Panc1 (cell line): Measurements from ENCODE around the gene RILP.

Experiments used
- POLR2AphosphoS5 ChIP-seq: IDR thresholded peaks from 2 replicates; pipeline ENCODE4 v1.6.1; 2012; ENCODE audit warnings: mild to moderate bottlenecking, low read depth, low read length, moderate library complexity
- TCF7L2 ChIP-seq: IDR thresholded peaks from 2 replicates; pipeline ENCODE4 v1.6.1; 2011; ENCODE audit warnings: mild to moderate bottlenecking, low read depth, low read length, inconsistent platforms
- TF ChIP-seq, protein P1 (sequence below): fragments of 450-650 bp; IDR thresholded peaks from 2 replicates; pipeline ENCODE4 v1.5.1; 2017; ENCODE audit warnings: mild to moderate bottlenecking

- TF ChIP-seq, protein P1, sequence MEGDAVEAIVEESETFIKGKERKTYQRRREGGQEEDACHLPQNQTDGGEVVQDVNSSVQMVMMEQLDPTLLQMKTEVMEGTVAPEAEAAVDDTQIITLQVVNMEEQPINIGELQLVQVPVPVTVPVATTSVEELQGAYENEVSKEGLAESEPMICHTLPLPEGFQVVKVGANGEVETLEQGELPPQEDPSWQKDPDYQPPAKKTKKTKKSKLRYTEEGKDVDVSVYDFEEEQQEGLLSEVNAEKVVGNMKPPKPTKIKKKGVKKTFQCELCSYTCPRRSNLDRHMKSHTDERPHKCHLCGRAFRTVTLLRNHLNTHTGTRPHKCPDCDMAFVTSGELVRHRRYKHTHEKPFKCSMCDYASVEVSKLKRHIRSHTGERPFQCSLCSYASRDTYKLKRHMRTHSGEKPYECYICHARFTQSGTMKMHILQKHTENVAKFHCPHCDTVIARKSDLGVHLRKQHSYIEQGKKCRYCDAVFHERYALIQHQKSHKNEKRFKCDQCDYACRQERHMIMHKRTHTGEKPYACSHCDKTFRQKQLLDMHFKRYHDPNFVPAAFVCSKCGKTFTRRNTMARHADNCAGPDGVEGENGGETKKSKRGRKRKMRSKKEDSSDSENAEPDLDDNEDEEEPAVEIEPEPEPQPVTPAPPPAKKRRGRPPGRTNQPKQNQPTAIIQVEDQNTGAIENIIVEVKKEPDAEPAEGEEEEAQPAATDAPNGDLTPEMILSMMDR, result no peak
- TF ChIP-seq POLR2AphosphoS5, result no peak
- no peak for TF ChIP-seq TCF7L2
These were observed 24.6 kb downstream of the RILP start for GRCh38 chr17:1625053-1625452.
